OCI-LY3 (cell line): ENCODE measurements around the gene BICD1.

ENCODE experiments used
- H2AFZ ChIP-seq: fragments of 200-600, 300-600 bp; shearing (Covaris generic); 2 replicates; pipeline ENCODE4 v1.6.0; 2014; ENCODE audit warnings: antibody characterized with exemption, low read depth, low read length
- H3K27ac ChIP-seq: fragments of 200-600, 300-600 bp; sonication (generic); 2 replicates; pipeline ENCODE4 v1.5.1; 2014; ENCODE audit warnings: mild to moderate bottlenecking, low read length, moderate library complexity, mixed read lengths
- H3K27me3 ChIP-seq: fragments of 200-600, 300-600 bp; sonication (generic); 2 replicates; pipeline ENCODE4 v1.6.1; 2014; ENCODE audit warnings: low read depth, low read length, mixed read lengths
- H3K36me3 ChIP-seq: fragments of 200-600, 300-600 bp; sonication (generic); replicated peaks from 2 replicates; pipeline ENCODE3; 2014; ENCODE audit warnings: low read depth, low read length, mixed read lengths
- H3K4me1 ChIP-seq: fragments of 300-600, 200-600 bp; sonication (generic); 2 replicates; pipeline ENCODE4 v1.6.1; 2014; ENCODE audit warnings: low read length, mixed read lengths
- H3K4me2 ChIP-seq: fragments of 200-600, 300-600 bp; sonication (generic); 2 replicates; pipeline ENCODE4 v1.6.1; 2014; ENCODE audit warnings: low read length, mixed read lengths
- H3K4me3 ChIP-seq: fragments of 300-600, 200-600 bp; sonication (generic); 2 replicates; pipeline ENCODE4 v1.5.1; 2014; ENCODE audit warnings: antibody characterized with exemption, mild to moderate bottlenecking, low read length, moderate library complexity
- H3K79me2 ChIP-seq: fragments of 300-600, 200-600 bp; shearing (Covaris generic); 2 replicates; pipeline ENCODE4 v1.6.1; 2014; ENCODE audit warnings: mild to moderate bottlenecking, low read length, mixed read lengths
- H3K9ac ChIP-seq: fragments of 300-600, 200-600 bp; shearing (Covaris generic); 2 replicates; pipeline ENCODE4 v1.6.0; 2014; ENCODE audit warnings: mild to moderate bottlenecking, low read length, moderate library complexity
- H3K9me3 ChIP-seq: fragments of 200-600, 300-600 bp; shearing (Covaris generic); 2 replicates; pipeline ENCODE4 v1.6.1; 2014; ENCODE audit warnings: low read length, mixed read lengths; ENCODE audit not compliant: insufficient read depth
- H4K20me1 ChIP-seq: fragments of 200-600, 300-600 bp; sonication (generic); 2 replicates; pipeline ENCODE4 v1.6.1; 2016; ENCODE audit warnings: low read length, mixed read lengths; ENCODE audit not compliant: insufficient read depth
- EZH2phosphoT487 ChIP-seq: fragments of 200-600 bp; shearing (Covaris generic); IDR thresholded peaks from 2 replicates; pipeline ENCODE4 v1.6.1; 2018; ENCODE audit warnings: antibody characterized with exemption, mixed run types, low read depth
- TF ChIP-seq, protein P1 (sequence below): fragments of 200-600, 300-600 bp; sonication (generic); IDR thresholded peaks from 2 replicates; pipeline ENCODE4 v1.5.1; 2014; ENCODE audit warnings: antibody characterized with exemption, low read length, low read depth

The BICD1 gene

DNA sequence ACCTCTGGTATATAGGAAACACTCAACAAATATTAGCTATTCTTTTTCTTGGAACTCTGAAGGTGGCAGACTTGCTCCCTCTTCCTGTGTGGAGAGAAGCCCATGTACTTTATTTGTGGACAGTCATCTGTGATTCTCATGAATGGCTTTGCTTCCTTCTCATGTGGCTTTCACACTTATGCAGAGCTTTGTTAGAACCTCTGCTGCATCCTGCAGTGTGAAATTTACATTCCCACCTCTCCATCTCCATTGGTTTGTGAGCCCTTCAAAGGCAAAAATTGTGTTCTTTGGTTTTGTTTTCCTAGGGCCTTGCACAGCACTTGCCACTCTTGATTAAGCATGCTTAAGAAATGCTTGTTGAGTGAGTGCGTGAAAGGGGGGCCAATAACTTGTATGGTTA is 51.9 kb downstream of the BICD1 start:
- no peaks in the 10 kb centered on the region for H3K79me2 ChIP-seq
- no peaks in the 10 kb centered on the region for H3K27me3 ChIP-seq
- no peak overlapping the region for H3K4me2 ChIP-seq
- no peaks in the 10 kb centered on the region for H3K4me1 ChIP-seq
- H4K20me1 ChIP-seq = no peaks in the 10 kb centered on the region
- H3K36me3 ChIP-seq = no peaks in the 10 kb centered on the region
- no peak overlapping the region for H3K4me3 ChIP-seq
- H2AFZ ChIP-seq = no peak overlapping the region
- H3K9me3 ChIP-seq = no peaks in the 10 kb centered on the region
- TF ChIP-seq, protein P1, sequence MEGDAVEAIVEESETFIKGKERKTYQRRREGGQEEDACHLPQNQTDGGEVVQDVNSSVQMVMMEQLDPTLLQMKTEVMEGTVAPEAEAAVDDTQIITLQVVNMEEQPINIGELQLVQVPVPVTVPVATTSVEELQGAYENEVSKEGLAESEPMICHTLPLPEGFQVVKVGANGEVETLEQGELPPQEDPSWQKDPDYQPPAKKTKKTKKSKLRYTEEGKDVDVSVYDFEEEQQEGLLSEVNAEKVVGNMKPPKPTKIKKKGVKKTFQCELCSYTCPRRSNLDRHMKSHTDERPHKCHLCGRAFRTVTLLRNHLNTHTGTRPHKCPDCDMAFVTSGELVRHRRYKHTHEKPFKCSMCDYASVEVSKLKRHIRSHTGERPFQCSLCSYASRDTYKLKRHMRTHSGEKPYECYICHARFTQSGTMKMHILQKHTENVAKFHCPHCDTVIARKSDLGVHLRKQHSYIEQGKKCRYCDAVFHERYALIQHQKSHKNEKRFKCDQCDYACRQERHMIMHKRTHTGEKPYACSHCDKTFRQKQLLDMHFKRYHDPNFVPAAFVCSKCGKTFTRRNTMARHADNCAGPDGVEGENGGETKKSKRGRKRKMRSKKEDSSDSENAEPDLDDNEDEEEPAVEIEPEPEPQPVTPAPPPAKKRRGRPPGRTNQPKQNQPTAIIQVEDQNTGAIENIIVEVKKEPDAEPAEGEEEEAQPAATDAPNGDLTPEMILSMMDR = no peak
- no peak for TF ChIP-seq EZH2phosphoT487
- H3K27ac ChIP-seq = no peak overlapping the region
- no peak overlapping the region for H3K9ac ChIP-seq

DNA sequence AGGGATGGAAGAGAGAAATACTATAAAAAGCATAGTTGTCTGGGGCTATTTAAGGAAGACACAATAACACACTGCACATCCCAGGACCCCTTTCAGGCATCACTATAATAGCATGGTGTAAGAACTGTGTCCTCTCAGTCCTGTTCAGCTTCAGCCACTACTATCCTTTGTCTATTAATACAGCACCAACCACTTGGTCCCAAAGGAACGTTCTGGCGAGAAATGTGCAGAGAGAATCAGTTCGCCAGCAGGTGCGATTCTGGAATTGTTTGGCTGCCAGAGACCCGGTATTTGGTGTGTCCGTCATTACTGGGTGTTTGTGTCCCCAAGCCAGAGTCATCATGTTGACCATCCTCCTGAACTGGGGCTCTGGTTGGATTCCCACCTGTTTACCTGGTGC is 52.7 kb downstream of the BICD1 start:
- Histone ChIP-seq H3K9ac (no peak overlapping the region), H3K36me3 (no peaks in the 10 kb centered on the region)
- TF ChIP-seq, protein P1 = no peak

GRCh38 chr12:32159925-32160324 is 53.3 kb downstream of the BICD1 start:
- H3K9ac ChIP-seq = no peak overlapping the region
- no peaks in the 10 kb centered on the region for H3K79me2 ChIP-seq
- no peaks in the 10 kb centered on the region for H3K9me3 ChIP-seq
- no peaks in the 10 kb centered on the region for H3K4me1 ChIP-seq
- H3K27ac ChIP-seq = no peak overlapping the region
- no peaks in the 10 kb centered on the region for H3K27me3 ChIP-seq
- H2AFZ ChIP-seq = no peak overlapping the region
- TF ChIP-seq EZH2phosphoT487 = no peak
- TF ChIP-seq, protein P1 = no peak
- no peak overlapping the region for H3K4me2 ChIP-seq
- no peaks in the 10 kb centered on the region for H4K20me1 ChIP-seq
- H3K36me3 ChIP-seq = no peaks in the 10 kb centered on the region
- no peak overlapping the region for H3K4me3 ChIP-seq

More for the DNA sequence above, 52.7 kb downstream of the BICD1 start:
- Histone ChIP-seq H3K9me3 (no peaks in the 10 kb centered on the region), H3K4me2 (no peak overlapping the region), H3K27ac (no peak overlapping the region), H3K4me3 (no peak overlapping the region), H3K79me2 (no peaks in the 10 kb centered on the region), H2AFZ (no peak overlapping the region), H3K4me1 (no peaks in the 10 kb centered on the region), H4K20me1 (no peaks in the 10 kb centered on the region), H3K27me3 (no peaks in the 10 kb centered on the region)

DNA sequence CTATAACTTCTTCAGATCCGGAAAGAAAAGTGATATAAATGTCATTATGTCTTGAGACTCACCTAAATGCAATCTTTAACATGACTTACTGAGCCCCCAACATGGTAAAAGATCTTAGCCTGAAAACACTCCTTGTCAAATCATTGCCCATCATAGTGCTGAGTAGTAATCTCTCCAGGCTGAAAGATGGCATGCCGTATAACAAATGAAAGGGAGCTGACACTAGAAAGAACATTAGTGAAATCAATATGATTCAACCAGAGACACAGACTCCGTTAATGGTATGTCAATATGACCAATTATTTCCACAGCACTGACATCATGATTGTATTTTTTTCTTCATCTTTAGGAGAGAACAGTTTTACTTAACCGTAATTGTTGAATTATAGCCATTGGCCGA is 54.4 kb downstream of the BICD1 start:
- no peaks in the 10 kb centered on the region for H3K4me1 ChIP-seq

More for the DNA sequence above, 54.4 kb downstream of the BICD1 start:
- H3K9ac ChIP-seq = no peak overlapping the region
- no peak overlapping the region for H3K27ac ChIP-seq
- H2AFZ ChIP-seq = no peak overlapping the region
- no peaks in the 10 kb centered on the region for H3K79me2 ChIP-seq
- TF ChIP-seq, protein P1 = no peak
- TF ChIP-seq EZH2phosphoT487 = no peak
- no peaks in the 10 kb centered on the region for H3K9me3 ChIP-seq
- H3K4me3 ChIP-seq = no peak overlapping the region
- H4K20me1 ChIP-seq = no peaks in the 10 kb centered on the region
- H3K36me3 ChIP-seq = no peaks in the 10 kb centered on the region
- no peaks in the 10 kb centered on the region for H3K27me3 ChIP-seq
- H3K4me2 ChIP-seq = no peak overlapping the region
